ENCODE results near the gene FLNB.

FLNB gene

DNA sequence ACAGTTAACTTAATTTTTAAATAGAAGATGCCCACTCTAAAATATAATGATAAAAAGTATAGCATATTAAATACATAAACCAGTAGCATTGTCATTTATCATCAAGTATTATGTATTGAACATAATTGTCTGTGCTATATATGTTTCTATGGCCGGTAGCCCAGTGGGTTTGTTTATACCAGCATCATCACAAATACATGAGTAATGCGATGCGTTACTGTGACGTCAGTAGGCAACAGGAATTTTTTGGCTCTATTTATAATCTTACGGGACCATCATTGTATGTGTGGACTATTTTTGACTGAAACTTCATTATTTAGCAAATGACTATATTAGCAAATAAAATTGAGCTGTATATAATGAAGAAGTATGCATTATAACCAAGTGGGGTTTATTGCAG is 82.1 kb downstream of the FLNB start:
- DNase-seq (ENCODE audit: low spot score): no peak
- TF ChIP-seq, protein P1, sequence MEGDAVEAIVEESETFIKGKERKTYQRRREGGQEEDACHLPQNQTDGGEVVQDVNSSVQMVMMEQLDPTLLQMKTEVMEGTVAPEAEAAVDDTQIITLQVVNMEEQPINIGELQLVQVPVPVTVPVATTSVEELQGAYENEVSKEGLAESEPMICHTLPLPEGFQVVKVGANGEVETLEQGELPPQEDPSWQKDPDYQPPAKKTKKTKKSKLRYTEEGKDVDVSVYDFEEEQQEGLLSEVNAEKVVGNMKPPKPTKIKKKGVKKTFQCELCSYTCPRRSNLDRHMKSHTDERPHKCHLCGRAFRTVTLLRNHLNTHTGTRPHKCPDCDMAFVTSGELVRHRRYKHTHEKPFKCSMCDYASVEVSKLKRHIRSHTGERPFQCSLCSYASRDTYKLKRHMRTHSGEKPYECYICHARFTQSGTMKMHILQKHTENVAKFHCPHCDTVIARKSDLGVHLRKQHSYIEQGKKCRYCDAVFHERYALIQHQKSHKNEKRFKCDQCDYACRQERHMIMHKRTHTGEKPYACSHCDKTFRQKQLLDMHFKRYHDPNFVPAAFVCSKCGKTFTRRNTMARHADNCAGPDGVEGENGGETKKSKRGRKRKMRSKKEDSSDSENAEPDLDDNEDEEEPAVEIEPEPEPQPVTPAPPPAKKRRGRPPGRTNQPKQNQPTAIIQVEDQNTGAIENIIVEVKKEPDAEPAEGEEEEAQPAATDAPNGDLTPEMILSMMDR (IDR thresholded peaks at IDR 0.05): no peak
- no peak overlapping the region for H3K27ac ChIP-seq
- H3K4me3 ChIP-seq: no peak overlapping the region

- Histone ChIP-seq H3K4me3 (no peak overlapping the region), H3K27ac (no peak overlapping the region)
- TF ChIP-seq, protein P1 (IDR thresholded peaks at IDR 0.05): no peak
- no peak for DNase-seq (ENCODE audit: low spot score)
These were observed 84.3 kb downstream of the FLNB start for GRCh38 chr3:58092521-58092920.

GRCh38 chr3:58093574-58094195 is 85.5 kb downstream of the FLNB start:
- Histone ChIP-seq H3K4me3 (no peak overlapping the region), H3K27ac (no peak overlapping the region)
- no peak for DNase-seq (ENCODE audit: low spot score)
- TF ChIP-seq, protein P1 (IDR thresholded peaks at IDR 0.05): no peak

DNA sequence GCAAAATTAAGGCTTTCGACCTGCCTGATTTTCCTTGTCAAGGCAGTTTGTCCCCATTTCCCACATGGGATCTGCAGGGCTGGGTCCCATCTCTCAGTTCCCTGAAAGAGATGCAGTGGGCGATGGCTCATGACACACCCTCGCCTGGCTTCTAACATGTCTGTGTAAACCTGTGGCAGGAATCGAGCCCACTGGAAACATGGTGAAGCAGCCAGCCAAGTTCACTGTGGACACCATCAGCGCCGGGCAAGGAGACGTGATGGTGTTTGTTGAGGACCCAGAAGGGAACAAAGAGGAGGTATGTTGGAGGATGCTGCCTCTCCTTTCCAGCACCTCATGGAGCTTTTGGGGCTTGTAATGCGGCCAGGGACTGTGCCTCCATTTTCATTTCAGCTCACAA is 86.4 kb downstream of the FLNB start:
- Histone ChIP-seq H3K27ac (no peak overlapping the region), H3K4me3 (no peak overlapping the region)
- DNase-seq (ENCODE audit: low spot score): no peak
- TF ChIP-seq, protein P1 (IDR thresholded peaks at IDR 0.05): no peak

DNA sequence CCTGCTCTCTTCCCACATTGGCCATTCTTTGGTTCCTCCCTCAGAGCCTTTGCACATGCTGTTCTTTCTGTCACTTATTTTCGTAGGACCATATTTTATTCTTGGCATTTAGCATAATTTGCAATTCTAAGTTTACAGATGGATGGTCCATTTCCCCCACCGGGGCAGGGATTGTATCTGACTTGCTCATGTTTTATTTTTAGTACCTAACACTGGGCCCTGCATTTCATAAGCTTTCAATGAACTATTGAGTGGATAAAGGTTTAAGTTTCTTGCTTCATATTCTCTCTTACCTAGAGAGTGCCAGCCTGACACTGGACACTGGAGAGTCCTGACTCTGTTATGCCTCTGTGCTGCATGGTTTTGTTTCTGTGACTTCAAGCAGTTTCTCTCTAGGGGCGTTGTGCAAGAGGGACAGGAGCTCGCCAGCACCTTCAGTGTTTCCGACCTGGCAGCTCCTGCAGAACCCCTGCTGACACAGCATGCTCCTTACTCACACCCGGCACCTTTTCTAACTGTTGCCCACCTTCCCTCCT is 87.4 kb downstream of the FLNB start:
- no peak overlapping the region for H3K27ac ChIP-seq

DNA sequence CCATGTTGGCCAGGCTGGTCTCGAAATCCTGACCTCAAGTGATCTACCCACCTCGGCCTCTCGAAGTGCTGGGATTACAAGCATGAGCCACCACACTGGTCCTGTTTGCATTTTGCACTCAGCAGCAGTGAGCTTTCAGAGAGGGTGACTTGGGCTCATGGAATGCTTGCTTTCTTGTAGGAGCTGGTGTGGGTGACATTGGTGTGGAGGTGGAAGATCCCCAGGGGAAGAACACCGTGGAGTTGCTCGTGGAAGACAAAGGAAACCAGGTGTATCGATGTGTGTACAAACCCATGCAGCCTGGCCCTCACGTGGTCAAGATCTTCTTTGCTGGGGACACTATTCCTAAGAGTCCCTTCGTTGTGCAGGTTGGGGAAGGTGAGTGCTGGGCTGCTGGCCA is 90.3 kb downstream of the FLNB start:
- no peak overlapping the region for H3K27ac ChIP-seq
- H3K4me3 ChIP-seq: no peak overlapping the region
- DNase-seq (ENCODE audit: low spot score): no peak
- TF ChIP-seq, protein P1 (IDR thresholded peaks at IDR 0.05): no peak

More for the DNA sequence above, 87.4 kb downstream of the FLNB start:
- H3K4me3 ChIP-seq: no peak overlapping the region
- DNase-seq (ENCODE audit: low spot score): no peak
- TF ChIP-seq, protein P1 (IDR thresholded peaks at IDR 0.05): no peak

GRCh38 chr3:58099865-58100264 is 91.6 kb downstream of the FLNB start:
- TF ChIP-seq, protein P1 (IDR thresholded peaks at IDR 0.05): no peak
- Histone ChIP-seq H3K27ac (no peak overlapping the region), H3K4me3 (no peak overlapping the region)
- DNase-seq (ENCODE audit: low spot score): no peak
